Thyroid gland (tissue), 4 donors: Measurements from ENCODE around the gene CYFIP1. TPM values are rescaled to one million over a fixed set of nuclear protein-coding genes. Genes with fewer than 3 reads are reported as not detected.

Source experiments
- DNase-seq, 2 donors: peaks; one replicate each; pipeline ENCODE4 v3.0.0-alpha.2; 2019
- H3K27ac ChIP-seq, 3 donors: fragments of 200-600 bp; sonication (generic); 1 replicate in 2 of 3; 2 replicates in 1 of 3; pipeline ENCODE4 v1.5.1; 2016 to 2019; ENCODE audit warnings: mild to moderate bottlenecking in 1 of 3, moderate library complexity in 1 of 3
- H3K27me3 ChIP-seq: fragments of 200-600 bp; sonication (generic); one replicate; pipeline ENCODE4 v1.5.1; 2019
- H3K36me3 ChIP-seq, 2 donors: fragments of 200-600 bp; sonication (generic); one replicate each; pipeline ENCODE4 v1.5.1; 2016 to 2019
- H3K4me1 ChIP-seq, 2 donors: fragments of 200-600 bp; sonication (generic); one replicate each; pipeline ENCODE4 v1.5.1; 2017 to 2019
- H3K4me3 ChIP-seq, 3 donors: fragments of 200-600 bp; sonication (generic); replicated peaks in 1 of 3; 1 replicate in 2 of 3; 2 replicates in 1 of 3; pipeline ENCODE4 v1.5.1; 2016; ENCODE audit warnings: mild to moderate bottlenecking in 1 of 3
- H3K9me3 ChIP-seq: fragments of 200-600 bp; sonication (generic); one replicate; pipeline ENCODE4 v1.5.1; 2017
- CTCF ChIP-seq, 6 experiments: fragments of 200-600 bp in 3 of 6; fragments of 450-650 bp in 3 of 6; sonication (generic) in 3 of 6; IDR thresholded peaks; one replicate each; pipeline ENCODE4 v1.5.1; 2016 to 2019; ENCODE audit warnings: antibody characterized with exemption in 6 of 6, mild to moderate bottlenecking in 2 of 6, inconsistent platforms in 1 of 6, moderate library complexity in 1 of 6
- POLR2A ChIP-seq, 2 donors: fragments of 450-650 bp; IDR thresholded peaks; one replicate each; pipeline ENCODE4 v1.6.1; 2017; ENCODE audit warnings: antibody characterized with exemption in 2 of 2, mild to moderate bottlenecking in 2 of 2, moderate library complexity in 1 of 2
- WGBS, 2 donors: methylation state at CpG; one replicate each; pipeline ENCODE4 v1.1.5; 2017; 5-methylcytosine and 5-hydroxymethylcytosine counted together
- intact Hi-C: fragments of 100-400 bp; cut with DNase I; formaldehyde crosslinking; loops from one replicate; pipeline ENCODE4 v1.15.1; 2023
- total RNA-seq, 4 donors: library from RNA; depleted of rRNA; stranded (reverse); fragments of >200 nt; gene quantifications; one replicate each; pipeline ENCODE4 v1.2.3, GENCODE V29; 2016

CYFIP1 gene
- total RNA-seq, 4 donors from 2014 or later, result 89.1 to 138 (median 131) TPM

GRCh38 chr15:22974745-22975144, 5.4 kb downstream of the CYFIP1 start:
- intact Hi-C loops, result no loop called here
- Histone ChIP-seq H3K4me3 (no peak overlapping the region), H3K9me3 (no peaks in the 10 kb centered on the region), H3K36me3 (no peaks in the 10 kb centered on the region), H3K27me3 (no peaks in the 10 kb centered on the region), H3K4me1 (peaks cover 6 to 8% of the 10 kb centered on the region in 2 donors), H3K27ac (no peak overlapping the region)
- DNase-seq, result no peak
- WGBS, 2 donors, result 67 to 72% methylated on average over 4 of the region's 4 CpGs
- TF ChIP-seq POLR2A (IDR thresholded peaks at IDR 0.05) (no peak), CTCF (IDR thresholded peaks at IDR 0.05) (no peak)

GRCh38 chr15:22973987-22974386, 6.2 kb downstream of the CYFIP1 start:
- Histone ChIP-seq H3K36me3 (no peaks in the 10 kb centered on the region), H3K27me3 (no peaks in the 10 kb centered on the region), H3K27ac (no peak overlapping the region), H3K4me1 (peaks cover 6 to 7% of the 10 kb centered on the region in 2 donors), H3K4me3 (no peak overlapping the region), H3K9me3 (no peaks in the 10 kb centered on the region)
- TF ChIP-seq CTCF (IDR thresholded peaks at IDR 0.05) (no peak), POLR2A (IDR thresholded peaks at IDR 0.05) (no peak)
- intact Hi-C loops, result no loop called here
- DNase-seq, result no peak
- 88 to 93% methylated on average over 4 of the region's 4 CpGs for WGBS, 2 donors

- H3K27ac ChIP-seq, result no peak overlapping the region
- no peak overlapping the region for H3K4me3 ChIP-seq
- TF ChIP-seq CTCF (IDR thresholded peaks at IDR 0.05) (no peak), POLR2A (IDR thresholded peaks at IDR 0.05) (no peak)
- no peaks in the 10 kb centered on the region for H3K27me3 ChIP-seq
- intact Hi-C loops, result no loop called here
- H3K9me3 ChIP-seq, result no peaks in the 10 kb centered on the region
- DNase-seq, result no peak
- 72 to 87% methylated on average over 5 of the region's 5 CpGs for WGBS, 2 donors
- no peaks in the 10 kb centered on the region for H3K36me3 ChIP-seq
- H3K4me1 ChIP-seq, result peaks cover 0 to 2% of the 10 kb centered on the region in 2 donors
Observed at GRCh38 chr15:22973286-22973685, 6.9 kb downstream of the CYFIP1 start.

GRCh38 chr15:22969489-22969888, 10.7 kb downstream of the CYFIP1 start:
- Histone ChIP-seq H3K27me3 (no peaks in the 10 kb centered on the region), H3K36me3 (no peaks in the 10 kb centered on the region), H3K9me3 (no peaks in the 10 kb centered on the region), H3K4me3 (no peak overlapping the region), H3K27ac (no peak overlapping the region), H3K4me1 (peaks cover 0 to 10% of the 10 kb centered on the region in 2 donors)
- intact Hi-C loops, result no loop called here
- DNase-seq, result no peak
- WGBS, 2 donors, result 95 to 97% methylated on average over 3 of the region's 3 CpGs
- TF ChIP-seq POLR2A (IDR thresholded peaks at IDR 0.05) (no peak), CTCF (IDR thresholded peaks at IDR 0.05) (no peak)

GRCh38 chr15:22968366-22968765, 11.8 kb downstream of the CYFIP1 start:
- intact Hi-C loops, result no loop called here
- TF ChIP-seq POLR2A (IDR thresholded peaks at IDR 0.05) (no peak), CTCF (IDR thresholded peaks at IDR 0.05) (no peak)
- Histone ChIP-seq H3K27me3 (no peaks in the 10 kb centered on the region), H3K4me3 (no peak overlapping the region), H3K36me3 (no peaks in the 10 kb centered on the region), H3K27ac (no peak overlapping the region), H3K4me1 (peaks cover 0 to 14% of the 10 kb centered on the region in 2 donors), H3K9me3 (no peaks in the 10 kb centered on the region)
- 65 to 67% methylated on average over 5 of the region's 5 CpGs for WGBS, 2 donors
- no peak for DNase-seq
